ENCODE results near the gene SEMA4C.

The SEMA4C gene

GRCh38 chr2:96844405-96844808 lies 25.5 kb downstream of the SEMA4C start:
- no peaks in the 10 kb centered on the region for H3K9me3 Mint-ChIP-seq
- H3K4me3 Mint-ChIP-seq, result no peak overlapping the region
- DNase-seq (no peak), ATAC-seq (replicated peaks) (no peak)
- H3K27me3 Mint-ChIP-seq, result no peaks in the 10 kb centered on the region
- peak overlapping the region in 1 of 2 donors; percentile 83 for H3K27ac Mint-ChIP-seq
- H3K36me3 Mint-ChIP-seq (ENCODE audit: insufficient read depth), result peaks cover 34% of the 10 kb centered on the region
- peaks cover 3 to 14% of the 10 kb centered on the region in 2 donors for H3K4me1 Mint-ChIP-seq (ENCODE audit: low read depth in 2 of 2)

- no peak for DNase-seq
- Mint-ChIP-seq H3K27ac (peak within 1 kb of the TSS; percentile 28 to 83), H3K4me3 (no peak within 1 kb of the TSS), H3K27me3 (no peaks in the 10 kb centered on the region), H3K4me1 (ENCODE audit: low read depth in 2 of 2) (peaks cover 6 to 16% of the 10 kb centered on the region in 2 donors), H3K36me3 (ENCODE audit: insufficient read depth) (peaks cover 37% of the 10 kb centered on the region), H3K9me3 (no peaks in the 10 kb centered on the region)
- no peak for ATAC-seq (replicated peaks)
These were observed 26.2 kb downstream of the SEMA4C start, which contains the start of gene ANKRD23 for GRCh38 chr2:96843538-96844268. TSS of gene ANKRD23 (minus strand) at chr2:96844021. CDS start at chr2:96843992, 29 bp downstream.

DNA sequence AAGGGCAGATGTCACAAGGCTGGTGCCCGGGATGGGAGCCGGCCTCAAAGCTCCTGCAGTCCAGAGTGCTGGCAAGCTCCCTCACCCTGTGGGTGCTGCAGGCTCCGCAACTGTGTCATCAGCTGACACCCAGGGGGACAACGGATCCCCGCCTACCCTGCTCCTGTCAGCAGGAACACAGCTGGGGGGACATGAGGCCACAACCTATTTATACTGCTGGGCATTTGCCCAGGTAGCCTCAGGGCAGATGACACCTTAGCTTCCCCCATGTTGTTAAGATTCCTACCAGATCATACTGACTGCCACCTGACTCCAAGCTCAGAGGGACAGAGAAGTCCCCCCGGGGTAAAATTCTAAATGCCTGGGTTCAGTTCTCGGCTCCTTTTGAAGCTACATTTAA lies 27.3 kb downstream of the SEMA4C start:
- Mint-ChIP-seq H3K4me3 (no peak overlapping the region), H3K9me3 (no peaks in the 10 kb centered on the region), H3K27me3 (no peaks in the 10 kb centered on the region), H3K27ac (peak overlapping the region; percentile 25 to 83), H3K36me3 (ENCODE audit: insufficient read depth) (peaks cover 26% of the 10 kb centered on the region), H3K4me1 (ENCODE audit: low read depth in 2 of 2) (peaks cover 6 to 16% of the 10 kb centered on the region in 2 donors)
- no peak for DNase-seq
- ATAC-seq (replicated peaks), result no peak

- no peak overlapping the region for H3K4me3 Mint-ChIP-seq
- H3K36me3 Mint-ChIP-seq (ENCODE audit: insufficient read depth), result peaks cover 19% of the 10 kb centered on the region
- no peak for DNase-seq
- ATAC-seq (replicated peaks), result no peak
- no peaks in the 10 kb centered on the region for H3K27me3 Mint-ChIP-seq
- no peaks in the 10 kb centered on the region for H3K9me3 Mint-ChIP-seq
- H3K4me1 Mint-ChIP-seq (ENCODE audit: low read depth in 2 of 2), result peaks cover 6 to 16% of the 10 kb centered on the region in 2 donors
- H3K27ac Mint-ChIP-seq, result peak overlapping the region in 1 of 2 donors; percentile 25
These were observed 28.0 kb downstream of the SEMA4C start for GRCh38 chr2:96841701-96842495.

- no peaks in the 10 kb centered on the region for H3K9me3 Mint-ChIP-seq
- DNase-seq, result no peak
- peaks cover 6 to 16% of the 10 kb centered on the region in 2 donors for H3K4me1 Mint-ChIP-seq (ENCODE audit: low read depth in 2 of 2)
- ATAC-seq (replicated peaks), result no peak
- H3K27ac Mint-ChIP-seq, result peak overlapping the region in 1 of 2 donors; percentile 28
- no peaks in the 10 kb centered on the region for H3K27me3 Mint-ChIP-seq
- H3K4me3 Mint-ChIP-seq, result peak overlapping the region; percentile 74 to 76
- peaks cover 16% of the 10 kb centered on the region for H3K36me3 Mint-ChIP-seq (ENCODE audit: insufficient read depth)
These were observed 29.7 kb downstream of the SEMA4C start for GRCh38 chr2:96839875-96840850.

- no peaks in the 10 kb centered on the region for H3K27me3 Mint-ChIP-seq
- ATAC-seq (replicated peaks) (peak; percentile 99), DNase-seq (peak; percentile 87 to 91 (median 87))
- H3K4me1 Mint-ChIP-seq (ENCODE audit: low read depth in 2 of 2), result peaks cover 6 to 16% of the 10 kb centered on the region in 2 donors
- peak overlapping the region; percentile 74 to 76 for H3K4me3 Mint-ChIP-seq
- no peaks in the 10 kb centered on the region for H3K9me3 Mint-ChIP-seq
- peaks cover 20% of the 10 kb centered on the region for H3K36me3 Mint-ChIP-seq (ENCODE audit: insufficient read depth)
- peak overlapping the region; percentile 28 to 57 for H3K27ac Mint-ChIP-seq
These were observed 30.5 kb downstream of the SEMA4C start for GRCh38 chr2:96839293-96839874.

DNA sequence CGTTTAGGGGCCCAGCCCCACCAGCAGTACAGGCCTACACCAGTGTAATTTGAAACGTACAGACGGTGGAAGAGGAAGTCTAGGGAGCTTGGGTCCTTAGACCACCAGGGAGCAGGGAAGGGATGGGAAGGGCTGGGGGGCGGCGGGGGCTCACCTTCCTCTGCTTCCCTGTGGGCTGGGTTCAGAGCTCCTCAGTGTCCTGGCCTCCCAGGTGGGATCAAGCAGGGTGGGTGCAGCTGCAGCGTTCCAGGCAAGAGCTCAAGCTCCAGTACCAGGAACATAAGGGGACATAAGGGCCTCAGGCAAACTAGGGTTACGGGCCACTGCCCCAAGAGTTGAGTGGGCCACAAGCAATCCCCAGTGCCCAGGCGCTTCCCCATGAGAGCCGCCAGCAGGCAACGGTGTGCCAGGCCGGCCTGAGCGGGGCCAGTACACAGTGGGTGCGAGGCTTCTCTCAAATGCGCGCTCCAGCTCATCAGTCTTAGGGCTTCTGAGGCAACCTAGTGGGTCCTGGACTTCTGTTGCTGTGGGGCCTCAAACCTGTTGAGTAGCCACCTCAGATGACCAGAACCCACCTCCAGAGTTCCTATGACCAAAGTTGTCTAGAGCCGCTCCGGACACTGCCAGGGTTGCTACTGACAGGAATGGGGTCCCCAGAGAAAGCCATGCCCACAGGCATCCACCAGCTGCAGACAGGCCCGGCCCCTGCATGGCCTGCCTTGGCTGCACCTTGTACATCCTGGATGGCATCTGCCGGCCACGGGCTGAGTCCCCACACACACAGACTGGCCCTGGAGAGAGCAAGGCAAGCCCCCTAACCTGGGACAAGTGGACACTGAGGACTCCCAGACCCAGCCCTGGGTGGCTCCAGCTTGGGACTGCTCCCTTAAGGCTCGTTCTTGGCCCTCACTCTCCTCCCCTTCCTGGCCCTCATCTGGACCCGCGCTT lies 31.3 kb downstream of the SEMA4C start:
- Mint-ChIP-seq H3K4me3 (peak overlapping the region; percentile 74 to 76), H3K27me3 (no peaks in the 10 kb centered on the region), H3K9me3 (no peaks in the 10 kb centered on the region), H3K27ac (peak overlapping the region; percentile 57 to 67), H3K36me3 (ENCODE audit: insufficient read depth) (peaks cover 22% of the 10 kb centered on the region), H3K4me1 (ENCODE audit: low read depth in 2 of 2) (peaks cover 6 to 16% of the 10 kb centered on the region in 2 donors)
- ATAC-seq (replicated peaks), result no peak
- no peak for DNase-seq

DNA sequence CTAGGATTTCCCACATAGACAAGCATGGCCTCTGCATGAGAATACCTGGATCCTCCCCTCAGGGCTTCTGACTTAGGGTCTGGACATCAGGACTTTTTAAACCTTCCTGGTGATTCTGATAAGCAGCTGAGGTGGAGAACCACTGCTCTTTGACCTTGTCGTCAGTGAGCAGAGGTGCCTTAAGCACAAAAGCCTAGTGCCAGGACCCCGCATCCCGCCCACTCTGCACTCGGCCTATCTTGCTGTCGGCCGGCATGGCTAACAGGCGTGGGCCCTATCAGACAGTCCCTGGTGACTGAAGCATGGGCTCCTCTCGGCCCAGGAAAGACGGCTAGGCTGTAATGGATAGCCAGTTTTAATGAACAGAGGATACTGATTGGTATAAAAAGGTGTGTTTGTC lies 32.3 kb downstream of the SEMA4C start:
- H3K27me3 Mint-ChIP-seq, result no peaks in the 10 kb centered on the region
- ATAC-seq (replicated peaks), result no peak
- DNase-seq, result no peak
- peak overlapping the region; percentile 26 to 67 for H3K27ac Mint-ChIP-seq
- H3K4me1 Mint-ChIP-seq (ENCODE audit: low read depth in 2 of 2), result peaks cover 6 to 16% of the 10 kb centered on the region in 2 donors
- no peaks in the 10 kb centered on the region for H3K9me3 Mint-ChIP-seq
- H3K36me3 Mint-ChIP-seq (ENCODE audit: insufficient read depth), result peaks cover 33% of the 10 kb centered on the region
- H3K4me3 Mint-ChIP-seq, result no peak overlapping the region

DNA sequence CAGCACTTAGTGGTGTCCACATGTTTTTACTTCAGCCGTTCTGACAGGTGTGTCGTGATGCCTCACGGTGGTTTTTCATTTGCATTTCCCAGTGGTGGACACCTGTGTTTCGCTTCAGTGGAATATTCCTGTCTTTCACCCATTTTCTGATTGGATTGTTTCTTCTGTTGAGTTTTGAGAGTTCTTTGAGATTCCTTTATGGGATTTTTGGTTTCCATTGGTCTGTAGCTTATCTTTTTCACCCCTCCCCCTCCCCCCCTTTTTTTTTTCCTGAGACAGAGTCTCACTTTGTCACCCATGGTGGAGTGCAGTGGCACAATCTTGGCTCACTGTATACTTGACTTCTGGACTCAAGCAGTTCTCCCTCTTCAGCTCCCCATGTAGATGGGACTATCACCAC lies 34.0 kb downstream of the SEMA4C start:
- H3K4me3 Mint-ChIP-seq, result no peak overlapping the region
- ATAC-seq (replicated peaks), result no peak
- no peak overlapping the region for H3K27ac Mint-ChIP-seq
- no peaks in the 10 kb centered on the region for H3K27me3 Mint-ChIP-seq
- H3K36me3 Mint-ChIP-seq (ENCODE audit: insufficient read depth), result peaks cover 49% of the 10 kb centered on the region
- H3K4me1 Mint-ChIP-seq (ENCODE audit: low read depth in 2 of 2), result peaks cover 3 to 13% of the 10 kb centered on the region in 2 donors
- no peak for DNase-seq
- H3K9me3 Mint-ChIP-seq, result no peaks in the 10 kb centered on the region

- peak overlapping the region in 1 of 2 donors; percentile 70 for H3K27ac Mint-ChIP-seq
- peaks cover 3 to 9% of the 10 kb centered on the region in 2 donors for H3K4me1 Mint-ChIP-seq (ENCODE audit: low read depth in 2 of 2)
- no peak overlapping the region for H3K4me3 Mint-ChIP-seq
- H3K9me3 Mint-ChIP-seq, result no peaks in the 10 kb centered on the region
- peaks cover 70% of the 10 kb centered on the region for H3K36me3 Mint-ChIP-seq (ENCODE audit: insufficient read depth)
- ATAC-seq (replicated peaks), result no peak
- DNase-seq, result no peak
- no peaks in the 10 kb centered on the region for H3K27me3 Mint-ChIP-seq
These were observed 36.9 kb downstream of the SEMA4C start for GRCh38 chr2:96832754-96833507.

- ATAC-seq (replicated peaks) (no peak), DNase-seq (no peak)
- H3K4me3 Mint-ChIP-seq, result no peak overlapping the region
- no peaks in the 10 kb centered on the region for H3K9me3 Mint-ChIP-seq
- peaks cover 75% of the 10 kb centered on the region for H3K36me3 Mint-ChIP-seq (ENCODE audit: insufficient read depth)
- no peaks in the 10 kb centered on the region for H3K27me3 Mint-ChIP-seq
- H3K27ac Mint-ChIP-seq, result peak overlapping the region in 1 of 2 donors; percentile 70
- peaks cover 3 to 9% of the 10 kb centered on the region in 2 donors for H3K4me1 Mint-ChIP-seq (ENCODE audit: low read depth in 2 of 2)
These were observed 37.5 kb downstream of the SEMA4C start for GRCh38 chr2:96832408-96832753.
